A549 treated with Mapracorat at 1 μM for 4 hours (cell line): Measurements from ENCODE around the gene PROCR. TPM values are rescaled to one million over a fixed set of nuclear protein-coding genes. Genes with fewer than 3 reads are reported as not detected.

ENCODE experiments used
- total RNA-seq: library from RNA; stranded (reverse); fragments of 200-300 nt; extraction: Qiagen RNA extraction; gene quantifications from 5 replicates; pipeline ENCODE4 v1.2.3, GENCODE V29; 2022

PROCR gene
- 104 to 149 TPM (median 141 TPM) in 5 replicates for total RNA-seq

GRCh38 chr20:35171753-35172433, at the start of gene PROCR:
Gene PROCR, plus strand, starts transcription at chr20:35172072. Its CDS starts 83 bp downstream, at chr20:35172155.

GRCh38 chr20:35146920-35147574, 24.8 kb upstream of the PROCR start, which contains the start of gene EDEM2:
Gene EDEM2, minus strand, starts transcription at chr20:35147336. Its CDS starts 78 bp downstream, at chr20:35147258.

DNA sequence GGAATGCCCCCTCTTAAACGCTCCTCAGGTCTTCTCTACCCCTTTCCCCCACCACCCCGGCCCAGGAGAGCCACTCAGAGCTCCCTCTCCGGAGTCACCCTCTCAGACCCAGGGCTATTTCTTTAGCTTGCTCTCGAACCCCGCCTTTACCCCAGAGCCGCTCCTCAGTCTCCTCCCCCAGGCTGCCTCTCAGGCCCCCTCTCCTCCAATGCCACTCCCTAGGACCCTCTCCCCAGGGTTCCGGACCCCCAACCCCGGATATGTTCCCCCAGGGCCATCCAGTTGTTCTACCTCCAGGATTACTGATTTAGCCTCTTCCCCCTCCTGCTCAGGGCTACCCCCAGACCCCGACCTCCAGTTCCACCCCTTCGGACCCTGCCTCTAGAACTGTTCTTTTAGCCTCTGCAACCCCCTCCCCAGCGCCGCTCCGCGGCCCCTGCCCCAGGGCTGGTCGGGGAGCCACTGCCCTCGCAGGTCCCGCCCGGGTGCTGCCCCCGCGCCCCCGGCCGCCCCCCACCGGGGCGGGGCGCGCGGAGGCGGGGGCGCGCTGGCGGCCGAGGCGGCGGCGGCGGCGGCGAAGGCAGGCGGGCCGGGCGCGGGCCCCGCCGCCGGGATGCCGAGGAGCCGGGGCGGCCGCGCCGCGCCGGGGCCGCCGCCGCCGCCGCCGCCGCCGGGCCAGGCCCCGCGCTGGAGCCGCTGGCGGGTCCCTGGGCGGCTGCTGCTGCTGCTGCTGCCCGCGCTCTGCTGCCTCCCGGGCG, 54.4 kb downstream of the PROCR start, which contains the start of gene MMP24:
Gene MMP24 (plus strand): TSS at position 565 of the 758 bp plus-strand sequence. CDS start 49 bp downstream, at position 614.

Other genes starting within 250 kb of the PROCR start
- 57.5 to 59.2 TPM (median 58.4 TPM) in 5 replicates for gene GSS, start 216.3 kb upstream of the PROCR start, total RNA-seq
- gene MYH7B, start 216.2 kb upstream of the PROCR start, total RNA-seq, result 0.05 to 0.22 TPM (median 0.12 TPM) in 4 of 5 replicates, not detected in the other
- gene TRPC4AP, start 79.3 kb upstream of the PROCR start, total RNA-seq, result 50.6 to 63.3 TPM (median 59.3 TPM) in 5 replicates
- gene EDEM2, start 24.7 kb upstream of the PROCR start, total RNA-seq, result 49.7 to 55.3 TPM (median 54.3 TPM) in 5 replicates
- gene MMP24, start 54.6 kb downstream of the PROCR start, total RNA-seq, result 22.6 to 29.3 TPM (median 29.1 TPM) in 5 replicates
- 53.3 to 91.4 TPM (median 82.3 TPM) in 5 replicates for gene MMP24OS, start 106.0 kb downstream of the PROCR start, total RNA-seq
- 385 to 449 TPM (median 415 TPM) in 5 replicates for gene EIF6, start 112.7 kb downstream of the PROCR start, total RNA-seq
- gene FAM83C, start 120.4 kb downstream of the PROCR start, total RNA-seq, result 0.05 to 0.12 TPM (median 0.07 TPM) in 5 replicates
- 28.6 to 34.3 TPM (median 30.3 TPM) in 5 replicates for gene UQCC1, start 239.9 kb downstream of the PROCR start, total RNA-seq